ENCODE results near the gene TLE5. TPM values are rescaled to one million over a fixed set of nuclear protein-coding genes. Genes with fewer than 3 reads are reported as not detected.

The TLE5 gene
- polyA plus RNA-seq, 2 of the 4 experiments (the other 2 are of a cell fraction), result 171 to 216 TPM

GRCh38 chr19:3035542-3036118, 26.7 kb downstream of the TLE5 start:
- peak; percentile 98 to 99 for DNase-seq (ENCODE audit: low read depth in 1 of 2, low spot score in 1 of 2)
- Histone ChIP-seq H3K9me3 (no peaks in the 10 kb centered on the region), H3K27ac (peak overlapping the region; percentile 90 to 94), H3K4me1 (peaks cover 12% of the 10 kb centered on the region), H3K4me3 (peak overlapping the region; percentile 65), H3K4me2 (peak overlapping the region; percentile 98)
- POLR2A ChIA-PET, result interaction anchor here (0.7 to 2.3 kb wide), 7 partner anchors 18 to 560 kb away, joined by 3 to 22 read pairs (median 9); partner anchors contain the start of genes GADD45B and TLE6
- ATAC-seq, result peak; percentile 90 to 94
- WGBS (ENCODE audit: missing lambda C conversion rate), result under 1% methylated on average over 19 of the region's 29 CpGs
- CTCF ChIA-PET, result interaction anchor here (0.5 to 3.1 kb wide), 16 partner anchors 8 to 452 kb away, joined by 3 to 19 read pairs (median 4); partner anchors contain the start of gene TLE6
- FAIRE-seq, result no peak
- TF ChIP-seq ZFP36 (IDR thresholded peaks at IDR 0.05; ENCODE audit: borderline replicate concordance, partially characterized antibody) (no peak), ELK1 (IDR thresholded peaks at IDR 0.05; ENCODE audit: low read depth, low read length) (no peak), HOXA7 (CRISPR knock-in tag; IDR thresholded peaks at IDR 0.05) (no peak), SMC3 (IDR thresholded peaks at IDR 0.05) (no peak), FOSL2 (IDR thresholded peaks at IDR 0.05) (no peak), FOSL2 (CRISPR knock-in tag; IDR thresholded peaks at IDR 0.05) (no peak), HEYL (CRISPR knock-in tag; IDR thresholded peaks at IDR 0.05) (no peak), BCL3 (IDR thresholded peaks at IDR 0.05) (no peak; the same call in 2 of the 3 replicates), POLR2AphosphoS2 (conservative IDR thresholded peaks at IDR 0.05; ENCODE audit: low read length) (no peak), HOXB5 (CRISPR knock-in tag; IDR thresholded peaks at IDR 0.05) (no peak), TFCP2L1 (CRISPR knock-in tag; IDR thresholded peaks at IDR 0.05) (no peak), CEBPB (IDR thresholded peaks at IDR 0.05) (no peak), RCOR1 (IDR thresholded peaks at IDR 0.05; ENCODE audit: low read depth, low read length) (0 out of 2 replicates have a peak, but pooled peaks have one; percentile 71), RAD21 (conservative IDR thresholded peaks at IDR 0.05 in 1 of 2, IDR thresholded peaks at IDR 0.05 in 1 of 2) (no peak), MYC (IDR thresholded peaks at IDR 0.05; ENCODE audit: borderline replicate concordance, low read length) (no peak), ZNF302 (CRISPR knock-in tag; IDR thresholded peaks at IDR 0.05) (no peak), CBX2 (IDR thresholded peaks at IDR 0.05; ENCODE audit: borderline replicate concordance, low read depth) (no peak), EHMT2 (IDR thresholded peaks at IDR 0.05; ENCODE audit: low read depth) (no peak), NFE2L2 (conservative IDR thresholded peaks at IDR 0.05; ENCODE audit: low read length) (no peak), POLR2A (IDR thresholded peaks at IDR 0.05; ENCODE audit: low read length) (peak; percentile 3; the same call in 1 of the 2 replicates), EHF (CRISPR knock-in tag; IDR thresholded peaks at IDR 0.05) (no peak), ATOH8 (CRISPR knock-in tag; IDR thresholded peaks at IDR 0.05; ENCODE audit: low read depth) (peak; percentile 46; the same call in 1 of the 2 replicates), HOXB13 (CRISPR knock-in tag; IDR thresholded peaks at IDR 0.05; ENCODE audit: low read depth) (no peak), RFX5 (IDR thresholded peaks at IDR 0.05) (peak; percentile 87), ESRRA (IDR thresholded peaks at IDR 0.05; ENCODE audit: borderline replicate concordance, low read length) (no peak), MAZ (IDR thresholded peaks at IDR 0.05; ENCODE audit: borderline replicate concordance, low read depth, low read length) (no peak), HMGXB4 (CRISPR knock-in tag; IDR thresholded peaks at IDR 0.05; ENCODE audit: borderline replicate concordance) (no peak), FOXS1 (CRISPR knock-in tag; IDR thresholded peaks at IDR 0.05) (peak; percentile 56; the same call in 1 of the 2 replicates), FOSB (CRISPR knock-in tag; IDR thresholded peaks at IDR 0.05) (no peak), CBX8 (IDR thresholded peaks at IDR 0.05) (no peak), CHD4 (IDR thresholded peaks at IDR 0.05; ENCODE audit: borderline replicate concordance) (peak; percentile 51; the same call in 1 of the 2 replicates), RNF2 (IDR thresholded peaks at IDR 0.05; ENCODE audit: borderline replicate concordance, low read depth) (no peak), JUN (IDR thresholded peaks at IDR 0.05) (peak; percentile 36 to 39; a peak in 2 of 5 replicates), MAFK (IDR thresholded peaks at IDR 0.05; ENCODE audit: partially characterized antibody) (no peak), GATA3 (IDR thresholded peaks at IDR 0.05; ENCODE audit: borderline replicate concordance) (no peak), HES2 (IDR thresholded peaks at IDR 0.05) (no peak), RARB (CRISPR knock-in tag; IDR thresholded peaks at IDR 0.05) (no peak), BHLHE40 (IDR thresholded peaks at IDR 0.05; ENCODE audit: low read depth, low read length) (no peak)
